ENCODE results near the gene ZNFX1.
"Not testable (repeated sequence)": the region's sequence is repeated elsewhere in the genome, so short reads cannot be mapped to it uniquely, and the experiment has no call there.

The ZNFX1 gene

GRCh38 chr20:49210101-49210756, 67.6 kb downstream of the ZNFX1 start:
- no peak for DNase-seq (ENCODE audit: low spot score)

GRCh38 chr20:49207076-49207475, 70.8 kb downstream of the ZNFX1 start:
- DNase-seq (ENCODE audit: low spot score), result no peak

- DNase-seq (ENCODE audit: low spot score), result no peak
Observed at GRCh38 chr20:49203746-49204145, 74.1 kb downstream of the ZNFX1 start.

- no peak for DNase-seq (ENCODE audit: low spot score)
Observed at GRCh38 chr20:49203011-49203410, 74.8 kb downstream of the ZNFX1 start.

GRCh38 chr20:49199729-49200293, 78.0 kb downstream of the ZNFX1 start:
- DNase-seq (ENCODE audit: low spot score), result no peak

- DNase-seq (ENCODE audit: low spot score), result not testable (repeated sequence)
Observed at GRCh38 chr20:49192944-49193518, 84.8 kb downstream of the ZNFX1 start.

Measured in CD4-positive, alpha-beta T cell treated with Interleukin-2 at 100 ng/mL for 4 hours (primary cell).